Gastrocnemius medialis (tissue), 4 donors: Measurements from ENCODE around the gene IYD. TPM values are rescaled to one million over a fixed set of nuclear protein-coding genes. Genes with fewer than 3 reads are reported as not detected.
A peak's percentile ranks its signal among the peaks of the same experiment; 100 is the strongest.

ENCODE experiments used
- ATAC-seq, 2 donors: fragments of 150-250 bp; one replicate each; pipeline ENCODE4 v1.9.1; 2016
- DNase-seq, 2 donors: peaks; one replicate each; pipeline ENCODE4 v3.0.0-alpha.2; 2019
- H3K27ac ChIP-seq, 4 donors: fragments of 200-600 bp; sonication (generic); 1 replicate in 1 of 4; 2 replicates in 3 of 4; pipeline ENCODE4 v1.5.1; 2016 to 2018; ENCODE audit warnings: mild to moderate bottlenecking in 2 of 4, moderate library complexity in 1 of 4
- H3K27me3 ChIP-seq, 3 donors: fragments of 200-600 bp; sonication (generic) in 2 of 3; 1 replicate in 1 of 3; 2 replicates in 2 of 3; pipeline versions ENCODE4 v1.5.1 to v1.6.0; 2016 to 2019; ENCODE audit warnings: mild to moderate bottlenecking in 1 of 3, moderate library complexity in 1 of 3
- H3K36me3 ChIP-seq, 2 donors: fragments of 200-600 bp; sonication (generic) in 1 of 2; one replicate each; pipeline ENCODE4 v1.5.1; 2017 to 2018
- H3K4me1 ChIP-seq, 2 donors: fragments of 200-600 bp; sonication (generic) in 1 of 2; one replicate each; pipeline ENCODE4 v1.5.1; 2016 to 2017; ENCODE audit warnings: mild to moderate bottlenecking in 2 of 2
- H3K4me3 ChIP-seq, 4 donors: fragments of 200-600 bp; sonication (generic) in 3 of 4; 1 replicate in 1 of 4; 2 replicates in 3 of 4; pipeline ENCODE4 v1.5.1; 2016 to 2019; ENCODE audit warnings: mild to moderate bottlenecking in 2 of 4
- H3K9me3 ChIP-seq, 3 donors: fragments of 200-600 bp; sonication (generic) in 2 of 3; 1 replicate in 1 of 3; 2 replicates in 2 of 3; pipeline ENCODE4 v1.5.1; 2016 to 2019
- POLR2A ChIP-seq, 2 donors: fragments of 450-650 bp; IDR thresholded peaks; one replicate each; pipeline ENCODE4 v1.6.1; 2017; ENCODE audit warnings: antibody characterized with exemption in 2 of 2, mild to moderate bottlenecking in 2 of 2, moderate library complexity in 2 of 2
- in situ Hi-C, 4 donors: fragments of 200-750 bp; cut with MboI; loops; one replicate each; pipeline versions ENCODE4 v1.15.0 to v1.8.0; 2017; ENCODE audit warnings: low sequenced_read_pairs in 4 of 4
- intact Hi-C: fragments of 100-400 bp; cut with DNase I; formaldehyde crosslinking; loops from one replicate; pipeline ENCODE4 v1.15.1; 2023; ENCODE audit warnings: low total_unique reads
- total RNA-seq, 4 donors: library from RNA; depleted of rRNA; stranded (reverse); fragments of >200 nt; gene quantifications; one replicate each; pipeline versions ENCODE4 v1.1.0 to v1.2.3, GENCODE V29; 2016
- TF ChIP-seq, protein P1 (sequence below), 5 experiments: fragments of 450-650 bp in 3 of 5; fragments of 200-600 bp in 2 of 5; sonication (generic) in 2 of 5; IDR thresholded peaks in 4 of 5; conservative IDR thresholded peaks in 1 of 5; 1 replicate in 4 of 5; 2 replicates in 1 of 5; pipeline ENCODE4 v1.5.1; 2016 to 2019; ENCODE audit warnings: antibody characterized with exemption in 5 of 5, mild to moderate bottlenecking in 3 of 5, moderate library complexity in 3 of 5

The IYD gene
- total RNA-seq, 4 donors from 2014 or later: 0.10 to 0.20 TPM; not detected in 2

- TF ChIP-seq, protein P1, sequence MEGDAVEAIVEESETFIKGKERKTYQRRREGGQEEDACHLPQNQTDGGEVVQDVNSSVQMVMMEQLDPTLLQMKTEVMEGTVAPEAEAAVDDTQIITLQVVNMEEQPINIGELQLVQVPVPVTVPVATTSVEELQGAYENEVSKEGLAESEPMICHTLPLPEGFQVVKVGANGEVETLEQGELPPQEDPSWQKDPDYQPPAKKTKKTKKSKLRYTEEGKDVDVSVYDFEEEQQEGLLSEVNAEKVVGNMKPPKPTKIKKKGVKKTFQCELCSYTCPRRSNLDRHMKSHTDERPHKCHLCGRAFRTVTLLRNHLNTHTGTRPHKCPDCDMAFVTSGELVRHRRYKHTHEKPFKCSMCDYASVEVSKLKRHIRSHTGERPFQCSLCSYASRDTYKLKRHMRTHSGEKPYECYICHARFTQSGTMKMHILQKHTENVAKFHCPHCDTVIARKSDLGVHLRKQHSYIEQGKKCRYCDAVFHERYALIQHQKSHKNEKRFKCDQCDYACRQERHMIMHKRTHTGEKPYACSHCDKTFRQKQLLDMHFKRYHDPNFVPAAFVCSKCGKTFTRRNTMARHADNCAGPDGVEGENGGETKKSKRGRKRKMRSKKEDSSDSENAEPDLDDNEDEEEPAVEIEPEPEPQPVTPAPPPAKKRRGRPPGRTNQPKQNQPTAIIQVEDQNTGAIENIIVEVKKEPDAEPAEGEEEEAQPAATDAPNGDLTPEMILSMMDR (IDR thresholded peaks at IDR 0.05 in 4 of 5, conservative IDR thresholded peaks at IDR 0.05 in 1 of 5): no peak
- no peak for TF ChIP-seq POLR2A (IDR thresholded peaks at IDR 0.05)
- Histone ChIP-seq H3K27ac (no peak overlapping the region), H3K4me3 (no peak overlapping the region), H3K9me3 (no peaks in the 10 kb centered on the region), H3K36me3 (no peaks in the 10 kb centered on the region), H3K27me3 (no peaks in the 10 kb centered on the region), H3K4me1 (no peaks in the 10 kb centered on the region)
- ATAC-seq (no peak), DNase-seq (no peak)
- in situ Hi-C loops: loop anchor here in 2 of 4 donors (10.0 kb wide), 2 partner anchors 308 to 318 kb away; no protein-coding TSS in a partner anchor
- intact Hi-C loops: no loop called here
Observed at GRCh38 chr6:150392452-150393220, 23.8 kb downstream of the IYD start.

- in situ Hi-C loops (loop anchor here in 2 of 4 donors (10.0 kb wide), 2 partner anchors 309 to 319 kb away; no protein-coding TSS in a partner anchor), intact Hi-C loops (loop anchor here (2.0 kb wide), 1 partner anchor 313 kb away; no protein-coding TSS in a partner anchor)
- H3K36me3 ChIP-seq: no peaks in the 10 kb centered on the region
- no peaks in the 10 kb centered on the region for H3K9me3 ChIP-seq
- DNase-seq (no peak), ATAC-seq (no peak)
- H3K4me1 ChIP-seq: no peaks in the 10 kb centered on the region
- no peak for TF ChIP-seq POLR2A (IDR thresholded peaks at IDR 0.05)
- TF ChIP-seq, protein P1 (IDR thresholded peaks at IDR 0.05 in 4 of 5, conservative IDR thresholded peaks at IDR 0.05 in 1 of 5): no peak
- H3K4me3 ChIP-seq: no peak overlapping the region
- H3K27ac ChIP-seq: no peak overlapping the region
- no peaks in the 10 kb centered on the region for H3K27me3 ChIP-seq
Observed at GRCh38 chr6:150394053-150394898, 25.5 kb downstream of the IYD start.

GRCh38 chr6:150394899-150395295 is 26.1 kb downstream of the IYD start:
- in situ Hi-C loops (loop anchor here in 2 of 4 donors (10.0 kb wide), 2 partner anchors 310 to 320 kb away; no protein-coding TSS in a partner anchor), intact Hi-C loops (loop anchor here (2.0 kb wide), 1 partner anchor 314 kb away; no protein-coding TSS in a partner anchor)
- Histone ChIP-seq H3K9me3 (no peaks in the 10 kb centered on the region), H3K36me3 (no peaks in the 10 kb centered on the region), H3K4me1 (no peaks in the 10 kb centered on the region), H3K27ac (no peak overlapping the region), H3K27me3 (no peaks in the 10 kb centered on the region), H3K4me3 (no peak overlapping the region)
- TF ChIP-seq, protein P1 (IDR thresholded peaks at IDR 0.05 in 4 of 5, conservative IDR thresholded peaks at IDR 0.05 in 1 of 5): no peak
- TF ChIP-seq POLR2A (IDR thresholded peaks at IDR 0.05): no peak
- DNase-seq (no peak), ATAC-seq (no peak)

DNA sequence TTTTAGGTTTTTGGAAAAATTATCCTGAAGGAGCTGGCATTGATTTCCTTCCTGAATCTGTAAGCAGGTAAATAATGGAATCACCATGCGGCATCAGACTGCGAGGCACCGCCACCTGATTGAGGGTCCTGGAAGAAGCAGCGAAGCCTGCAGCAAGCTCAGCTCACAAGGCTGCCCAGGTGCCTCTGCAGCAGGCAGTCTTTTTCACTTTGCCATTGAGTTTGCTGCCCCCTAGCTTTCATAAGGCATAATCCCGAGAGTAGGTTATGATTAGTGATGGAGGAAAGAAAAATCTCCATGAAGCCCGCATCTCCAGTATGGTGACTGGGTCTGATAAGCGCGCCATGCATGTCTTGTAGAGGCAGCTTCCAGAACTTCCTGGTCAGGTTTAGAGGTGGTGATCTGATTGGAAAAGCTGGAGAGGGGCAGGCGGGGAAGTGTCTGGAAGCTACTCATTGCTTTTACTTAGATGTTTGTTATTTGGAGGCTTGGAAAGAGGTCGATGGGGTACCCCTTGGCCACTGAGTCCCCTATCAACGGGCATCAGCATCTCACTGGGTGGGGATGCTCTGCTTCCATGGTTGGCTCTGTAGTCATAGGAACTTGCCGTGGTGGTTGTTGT is 26.7 kb downstream of the IYD start:
- no peak overlapping the region for H3K27ac ChIP-seq
- DNase-seq: peak; percentile 13 to 17
- ATAC-seq: peak; percentile 62 to 86
- no peaks in the 10 kb centered on the region for H3K36me3 ChIP-seq
- no peaks in the 10 kb centered on the region for H3K9me3 ChIP-seq
- in situ Hi-C loops (loop anchor here in 2 of 4 donors (10.0 kb wide), 2 partner anchors 311 to 321 kb away; no protein-coding TSS in a partner anchor), intact Hi-C loops (loop anchor here (2.0 kb wide), 1 partner anchor 315 kb away; no protein-coding TSS in a partner anchor)
- no peaks in the 10 kb centered on the region for H3K27me3 ChIP-seq
- H3K4me3 ChIP-seq: no peak overlapping the region
- no peaks in the 10 kb centered on the region for H3K4me1 ChIP-seq
- no peak for TF ChIP-seq POLR2A (IDR thresholded peaks at IDR 0.05)
- TF ChIP-seq, protein P1 (IDR thresholded peaks at IDR 0.05 in 4 of 5, conservative IDR thresholded peaks at IDR 0.05 in 1 of 5): peak; percentile 38 to 70 (median 69)
